Stimulated activated CD8-positive, alpha-beta memory T cell treated with anti-CD3 and anti-CD28 coated beads, Interleukin-2, amount 100 ng/mL, for 1 hour (primary cell): ENCODE results near the gene C1orf174.

ENCODE experiments used
- DNase-seq, 2 donors: peaks; one replicate each; pipeline ENCODE4 v3.0.0-alpha.2; 2020; ENCODE audit warnings: low read depth in 2 of 2

Gene C1orf174

DNA sequence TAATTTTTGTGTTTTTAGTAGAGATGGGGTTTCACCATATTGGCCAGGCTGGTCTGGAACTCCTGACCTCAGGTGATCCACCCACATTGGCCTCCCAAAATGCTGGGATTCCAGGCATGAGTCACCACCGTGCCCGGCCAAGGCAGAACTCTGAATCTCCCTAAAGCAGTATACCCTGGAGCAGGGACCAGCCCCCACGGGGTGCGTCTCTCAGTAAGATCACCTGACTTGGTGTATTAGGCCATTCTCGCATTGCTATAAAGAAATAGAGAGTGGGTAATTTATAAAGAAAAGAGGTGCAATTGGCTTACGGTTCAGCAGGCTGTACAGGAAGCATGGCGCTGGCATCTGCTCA is 28.6 kb downstream of the C1orf174 start:
- no peak for DNase-seq

DNA sequence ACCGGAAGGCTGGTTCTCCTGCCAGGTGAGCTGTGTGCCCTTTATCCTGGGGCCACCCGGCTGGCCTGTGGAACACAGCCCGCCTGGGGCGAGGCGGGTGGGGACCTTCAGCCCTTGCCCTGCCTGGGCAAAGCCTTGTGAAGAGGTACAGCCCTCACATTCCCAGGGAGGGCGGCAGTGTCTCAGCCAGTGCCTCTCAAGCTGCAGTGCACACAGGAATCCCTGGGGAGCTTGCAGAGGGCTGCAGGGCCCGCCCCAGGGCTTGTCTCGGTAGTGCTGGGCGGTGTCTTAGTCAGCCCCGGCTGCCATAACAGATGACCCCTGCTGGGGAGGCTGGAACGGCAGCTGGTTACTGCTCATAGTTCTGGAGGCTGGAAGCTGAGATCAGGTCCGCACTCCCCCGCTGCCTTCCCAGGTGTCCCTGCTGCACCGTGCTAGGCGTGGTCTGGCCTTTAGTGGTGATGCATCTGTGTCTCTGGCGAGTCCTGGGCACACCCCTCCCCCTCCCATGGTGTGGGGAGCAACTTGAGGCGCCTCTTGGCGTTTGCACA is 30.2 kb downstream of the C1orf174 start:
- DNase-seq = no peak

DNA sequence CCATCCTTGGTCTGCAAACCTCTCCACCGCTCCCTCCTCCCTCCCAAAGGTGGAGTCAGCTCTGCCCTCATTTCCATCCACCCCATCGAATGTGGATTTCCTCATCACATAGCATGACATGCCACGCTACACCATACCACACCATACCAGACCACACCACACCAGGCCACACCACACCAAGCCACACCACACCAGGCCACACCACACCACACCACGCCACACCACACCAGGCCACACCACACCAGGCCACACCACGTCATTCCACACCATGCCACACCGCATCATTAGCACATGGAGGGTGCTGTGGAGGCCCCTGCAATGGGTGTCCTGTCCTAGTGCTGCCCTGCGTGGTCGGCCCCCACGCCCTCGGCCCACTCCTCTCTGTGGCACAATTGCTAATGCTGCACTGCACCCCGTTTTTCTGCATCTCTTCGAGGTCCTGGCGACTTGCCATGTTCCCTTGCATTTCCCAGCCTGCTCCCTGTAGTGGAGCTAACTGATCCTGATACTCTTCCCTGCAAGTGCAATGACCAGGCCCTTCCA is 31.5 kb downstream of the C1orf174 start:
- DNase-seq = no peak

DNA sequence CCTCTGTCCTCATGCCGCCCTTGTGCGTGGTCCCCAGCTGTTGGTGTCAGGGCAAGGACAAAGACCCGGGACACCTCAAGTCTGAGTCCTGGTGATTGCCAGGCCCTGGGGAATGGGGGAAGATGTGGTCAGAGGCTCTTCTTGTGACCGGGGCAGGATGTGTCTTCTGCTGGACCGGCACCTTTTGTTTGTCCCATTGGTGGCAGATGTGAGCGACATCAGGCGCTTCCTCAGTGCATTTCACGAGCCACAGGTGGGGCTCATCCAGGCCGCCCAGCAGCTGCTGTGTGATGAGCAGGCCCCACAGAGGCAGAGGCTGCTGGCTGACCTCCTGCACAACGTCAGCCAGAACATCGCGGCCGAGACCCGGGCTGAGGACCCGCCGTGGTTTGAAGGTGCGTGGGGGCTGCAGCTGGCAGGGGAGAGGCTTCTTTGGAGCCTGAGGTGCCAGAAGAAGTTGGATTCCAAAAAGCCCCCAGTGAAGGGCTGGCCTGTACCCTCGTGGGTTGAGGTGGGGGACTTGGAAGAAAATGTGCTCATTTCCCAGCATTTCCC is 34.4 kb downstream of the C1orf174 start:
- DNase-seq = no peak

DNA sequence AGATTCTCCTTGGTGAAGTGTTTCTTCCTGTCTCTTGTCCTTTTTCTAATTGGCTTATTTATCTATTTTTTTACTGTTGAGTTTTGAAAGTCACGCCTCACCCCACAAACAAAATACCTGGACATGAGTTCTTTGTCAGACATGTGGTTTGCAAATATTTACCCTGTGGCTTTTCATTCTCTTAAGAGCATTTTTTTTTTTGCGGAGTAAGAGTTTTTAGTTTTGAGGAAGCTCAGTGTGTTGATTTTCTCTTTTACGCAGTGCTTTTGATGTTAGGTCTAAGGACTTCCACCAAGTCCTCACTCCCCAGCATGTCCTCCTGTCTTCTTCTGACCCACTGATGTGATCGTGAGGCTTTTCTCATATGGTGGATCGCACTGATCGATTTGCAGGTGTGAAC is 35.2 kb downstream of the C1orf174 start:
- DNase-seq = no peak

DNA sequence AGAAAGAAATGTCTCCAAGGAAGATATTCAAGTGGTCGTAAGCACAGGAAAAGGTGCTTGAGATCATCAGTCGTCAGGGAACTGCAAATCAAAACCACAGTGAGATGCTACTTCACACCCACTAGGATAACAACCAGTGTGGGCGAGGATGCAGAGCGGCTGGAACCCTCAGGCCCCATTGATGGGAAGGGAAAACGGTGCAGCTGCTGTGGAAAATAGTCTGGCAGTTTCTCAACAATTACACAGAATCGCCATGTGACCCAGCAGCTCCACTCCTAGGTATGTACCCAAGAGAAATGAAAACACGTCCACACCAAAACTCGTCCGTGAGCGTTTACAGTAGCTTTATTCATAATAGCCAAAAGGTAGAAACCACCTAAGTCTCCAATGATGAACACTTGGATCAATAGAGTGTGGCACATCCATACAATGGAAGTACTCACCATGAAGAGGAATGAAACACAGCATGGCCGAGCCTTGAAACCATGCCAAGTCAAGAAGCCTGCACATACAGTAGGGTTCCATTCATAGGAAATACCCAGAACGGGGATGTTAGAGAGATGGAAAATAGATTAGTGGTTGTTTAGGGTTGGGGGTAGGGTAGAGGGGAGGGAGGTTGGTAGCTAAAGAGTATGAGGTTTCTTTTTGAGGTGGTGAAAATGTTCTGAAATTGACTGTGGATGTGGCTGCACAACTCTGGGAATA is 36.7 kb downstream of the C1orf174 start:
- DNase-seq = no peak

DNA sequence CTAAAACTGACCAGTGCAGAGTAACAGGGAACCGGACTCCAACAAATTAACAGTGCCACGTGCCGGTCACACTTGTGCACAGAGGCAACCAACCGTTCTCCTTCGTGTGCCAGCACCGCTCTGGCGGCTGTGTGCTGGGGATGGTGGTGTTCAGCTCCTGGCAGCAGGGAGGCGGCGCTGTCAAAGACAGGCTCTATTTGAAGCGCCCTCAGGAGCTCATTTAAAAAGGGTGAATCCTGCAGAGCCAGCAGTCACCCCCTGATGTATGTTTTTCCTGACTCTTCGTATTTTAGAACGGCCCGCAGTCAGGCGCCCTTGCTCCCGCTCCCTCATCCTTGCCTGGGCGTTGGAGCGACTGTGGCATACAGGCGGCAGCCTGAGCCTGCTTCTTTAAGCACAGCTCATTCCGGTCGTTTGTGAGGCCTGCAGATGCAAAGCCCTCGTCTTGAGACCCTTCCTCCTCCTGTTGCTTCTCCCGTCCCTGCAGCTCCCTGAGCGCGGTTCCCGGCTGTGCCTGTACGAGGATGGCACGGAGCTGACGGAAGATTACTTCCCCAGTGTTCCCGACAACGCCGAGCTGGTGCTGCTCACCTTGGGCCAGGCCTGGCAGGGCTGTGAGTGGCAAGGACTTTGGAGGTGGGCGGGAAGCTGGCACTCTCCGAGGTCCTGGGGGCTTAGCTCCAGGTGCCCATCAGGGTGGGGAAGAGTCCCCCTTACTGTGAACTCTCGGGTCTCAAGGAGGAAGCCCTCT is 41.7 kb downstream of the C1orf174 start:
- no peak for DNase-seq

DNA sequence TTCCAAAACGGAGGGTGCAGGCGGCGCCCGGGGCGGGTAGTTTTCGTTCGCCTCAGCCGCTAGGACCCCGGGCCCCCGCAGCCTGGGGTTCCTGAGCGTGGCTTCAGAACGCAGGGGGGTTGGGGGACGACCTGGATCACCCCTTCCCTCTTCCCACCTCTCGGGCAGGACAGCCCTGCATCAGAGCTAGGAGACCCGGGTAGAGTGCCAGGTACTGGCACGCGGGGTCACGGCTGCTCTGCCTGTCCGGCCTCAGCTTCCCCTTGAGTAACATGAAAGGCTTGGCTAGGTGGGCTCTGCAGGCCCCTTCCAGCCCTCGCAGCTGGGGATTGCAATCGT is 42.3 kb downstream of the C1orf174 start:
- no peak for DNase-seq

DNA sequence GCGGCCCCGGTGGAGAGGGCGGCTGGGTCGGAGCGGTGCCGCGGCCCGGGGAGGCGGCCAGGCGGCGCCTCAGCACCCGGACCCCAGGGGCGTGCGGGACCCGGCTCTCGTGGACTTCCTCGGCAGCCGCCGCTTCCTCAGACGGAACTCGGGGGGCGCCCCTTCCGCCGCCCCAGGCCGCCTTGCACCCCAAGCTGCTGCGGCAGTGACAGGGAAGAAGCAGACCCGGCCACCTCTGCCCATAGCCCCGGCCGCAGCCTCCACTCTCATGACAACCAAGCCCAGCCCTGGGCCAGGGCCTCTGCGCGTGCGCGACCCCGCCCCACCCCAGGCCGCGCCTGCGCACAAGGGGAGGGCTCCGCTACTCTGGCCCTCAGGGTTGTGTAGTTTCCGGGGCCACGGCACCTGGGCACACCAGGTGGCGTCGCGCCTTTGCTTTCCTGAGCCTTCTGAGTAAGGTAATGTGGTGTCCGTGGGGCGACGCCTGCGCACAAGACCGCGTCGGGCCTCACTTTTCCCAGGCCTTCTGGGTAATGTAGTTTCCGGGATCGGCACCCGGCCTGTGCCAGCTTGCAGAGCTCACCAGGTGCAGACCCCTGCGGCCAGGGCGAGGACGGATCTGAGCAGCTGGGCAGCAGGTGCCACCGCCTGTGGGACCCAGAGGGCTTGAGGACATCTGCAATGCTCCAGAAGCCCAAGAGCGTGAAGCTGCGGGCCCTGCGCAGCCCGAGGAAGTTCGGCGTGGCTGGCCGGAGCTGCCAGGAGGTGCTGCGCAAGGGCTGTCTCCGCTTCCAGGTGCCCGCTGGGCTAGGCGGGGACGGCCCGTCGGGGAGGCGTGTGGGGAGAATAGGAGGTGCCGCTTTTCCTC is 42.9 kb downstream of the C1orf174 start, which contains the start of the genes CEP104 and DFFB:
CEP104 (minus strand) TSS at position 289 of the 868 bp plus-strand sequence. CDS start 4,804 bp downstream, outside the sequence.
DFFB (plus strand) TSS at position 554 of the 868 bp plus-strand sequence; CDS start at position 682, 128 bp downstream.
- DNase-seq = peak; percentile 90 to 93

DNA sequence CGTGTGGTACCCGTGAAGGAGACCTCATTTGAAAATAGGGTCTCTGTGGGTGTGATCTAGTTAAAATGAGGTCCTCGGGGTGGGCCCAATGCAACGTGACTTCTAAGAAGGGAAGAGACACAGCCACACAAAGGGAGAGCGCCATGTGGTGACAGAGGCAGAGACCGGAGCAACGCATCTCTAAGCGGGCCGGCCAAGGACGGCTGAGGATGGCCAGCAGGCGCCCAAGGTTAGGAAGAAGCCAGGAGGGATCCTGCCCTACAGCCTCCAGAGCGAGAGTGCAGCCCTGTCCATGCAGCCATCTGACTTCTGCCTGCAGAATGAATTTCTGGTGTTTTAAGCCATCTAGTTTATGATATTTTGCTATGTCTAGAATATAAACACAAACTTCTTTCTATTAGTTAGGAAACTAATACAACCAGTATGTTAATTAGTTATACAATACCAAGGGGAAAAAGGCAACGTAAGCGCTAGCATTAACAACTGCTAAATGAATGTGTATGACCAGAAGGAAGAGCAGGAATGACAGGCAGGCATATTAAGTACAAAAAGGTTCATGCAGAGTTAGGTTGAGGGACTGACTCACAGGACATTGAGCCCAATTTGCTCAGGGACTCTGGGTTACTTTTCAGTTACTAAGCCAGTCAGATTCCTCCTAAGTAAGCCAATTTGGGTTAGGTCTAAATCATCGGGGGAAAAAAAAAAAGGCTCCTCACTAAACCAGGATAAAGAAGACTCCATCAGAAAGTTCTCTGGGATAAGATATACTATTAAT is 47.2 kb downstream of the C1orf174 start:
- no peak for DNase-seq

DNA sequence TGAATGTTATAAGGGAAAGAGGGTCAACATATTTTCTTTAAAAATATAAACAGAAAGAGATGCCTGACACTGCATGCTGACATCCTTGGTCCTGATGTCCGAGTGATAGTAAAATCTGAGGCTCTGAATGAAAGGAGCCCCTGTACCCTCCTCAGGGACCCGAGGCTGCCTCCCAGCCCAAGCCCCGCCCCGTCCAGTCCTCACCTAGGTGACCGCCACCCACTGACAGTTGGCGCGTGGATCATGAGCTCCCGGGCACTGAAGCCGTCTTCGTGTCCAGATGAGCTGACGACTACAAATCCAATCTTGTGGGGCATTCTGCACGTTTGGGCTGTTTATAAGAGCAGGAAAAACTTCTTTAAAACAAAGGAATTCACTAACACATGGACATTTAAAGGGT is 48.0 kb downstream of the C1orf174 start:
- no peak for DNase-seq

DNA sequence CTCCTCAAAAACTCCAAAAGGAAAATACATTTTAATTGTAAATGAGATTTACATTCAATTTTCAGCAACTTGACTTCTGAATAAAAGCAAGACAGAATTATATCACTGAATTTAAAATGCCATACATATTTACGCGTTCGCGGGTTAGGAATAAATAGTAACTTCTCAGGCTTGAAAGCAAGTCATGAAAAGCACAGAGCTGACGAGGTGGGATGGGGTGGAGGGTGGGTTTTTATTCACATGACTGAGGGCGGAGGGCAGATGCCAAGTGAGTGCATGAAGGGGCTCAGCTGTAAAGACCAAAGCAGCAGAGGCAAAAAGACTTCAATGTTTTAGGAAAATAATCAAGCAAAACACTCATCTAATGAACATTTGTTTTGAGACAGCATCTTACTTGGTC is 48.8 kb downstream of the C1orf174 start:
- DNase-seq = no peak

DNA sequence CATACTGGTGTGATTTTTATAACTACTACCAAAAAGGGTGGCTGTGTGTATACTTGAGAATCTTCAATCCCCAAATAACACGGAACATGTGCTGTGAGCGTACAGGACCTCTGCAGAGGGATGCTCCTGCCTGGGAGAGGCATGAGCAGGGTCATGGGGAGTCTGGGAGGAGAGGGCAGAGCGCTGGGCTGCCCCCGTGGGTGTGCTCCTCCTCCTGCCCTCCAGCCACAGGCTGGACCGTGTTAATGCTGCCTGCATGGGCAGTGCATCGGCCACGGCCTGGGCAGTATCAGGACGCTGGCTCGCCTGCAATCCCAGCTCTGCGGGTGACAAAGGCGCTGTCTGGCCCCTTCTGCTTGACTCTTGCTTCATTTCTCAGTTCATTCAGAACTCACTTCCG is 49.2 kb downstream of the C1orf174 start:
- no peak for DNase-seq

DNA sequence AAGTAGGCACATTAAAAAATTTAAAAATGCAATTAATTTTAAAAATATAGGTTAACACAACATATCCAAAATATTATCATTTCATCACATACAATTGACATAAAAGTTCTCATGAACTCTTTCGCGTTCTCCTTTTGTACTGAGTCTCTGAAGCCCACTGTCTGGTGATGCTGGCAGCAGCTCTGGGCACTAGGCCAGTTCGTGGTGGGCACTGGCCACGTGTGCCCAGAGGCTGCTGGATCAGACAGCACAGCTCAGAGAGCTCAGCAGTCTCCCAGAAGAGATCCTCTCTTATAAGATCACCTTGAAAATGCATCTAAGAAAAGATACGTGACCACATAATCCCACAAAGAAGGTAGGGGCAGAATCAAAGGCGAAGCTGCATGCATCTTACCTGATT is 53.0 kb downstream of the C1orf174 start:
- no peak for DNase-seq

DNA sequence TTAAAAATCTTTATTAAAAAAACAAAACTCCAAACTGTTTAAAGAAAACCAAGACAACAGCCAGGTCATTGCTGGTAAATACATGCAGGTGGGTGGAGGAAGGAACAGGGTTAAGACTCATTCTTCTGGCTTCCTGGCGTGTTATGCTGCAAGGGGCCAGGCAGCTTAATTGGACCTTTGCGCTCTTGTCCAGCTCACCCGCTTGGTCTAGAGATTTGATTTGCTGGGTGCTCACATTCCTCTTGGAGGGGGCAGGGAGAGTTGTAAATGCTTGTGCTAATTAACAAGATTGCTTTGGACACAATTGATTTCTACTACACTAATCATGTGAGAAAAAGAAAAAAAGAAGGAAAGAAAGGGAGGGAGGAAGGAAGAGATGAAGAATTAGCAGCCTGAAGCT is 53.5 kb downstream of the C1orf174 start:
- DNase-seq = no peak

DNA sequence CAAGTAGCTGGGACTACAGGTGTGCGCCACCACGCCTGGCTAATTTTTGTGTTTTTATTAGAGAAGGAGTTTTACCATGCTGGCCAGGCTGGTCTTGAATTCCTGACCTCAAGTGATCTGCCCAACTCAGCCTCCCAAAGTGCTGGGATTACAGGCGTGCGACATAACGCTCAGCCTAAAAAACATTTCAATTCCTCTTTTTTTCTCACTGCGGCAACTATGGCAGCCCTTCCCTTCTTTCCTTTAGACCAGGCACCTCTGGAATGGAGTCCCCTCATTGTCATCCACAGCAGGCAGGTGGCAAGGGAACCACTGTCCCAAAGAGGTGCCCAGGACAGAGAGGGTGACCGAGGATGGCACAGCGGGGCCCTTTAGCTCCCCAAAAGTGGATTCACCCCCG is 57.2 kb downstream of the C1orf174 start:
- DNase-seq = no peak

DNA sequence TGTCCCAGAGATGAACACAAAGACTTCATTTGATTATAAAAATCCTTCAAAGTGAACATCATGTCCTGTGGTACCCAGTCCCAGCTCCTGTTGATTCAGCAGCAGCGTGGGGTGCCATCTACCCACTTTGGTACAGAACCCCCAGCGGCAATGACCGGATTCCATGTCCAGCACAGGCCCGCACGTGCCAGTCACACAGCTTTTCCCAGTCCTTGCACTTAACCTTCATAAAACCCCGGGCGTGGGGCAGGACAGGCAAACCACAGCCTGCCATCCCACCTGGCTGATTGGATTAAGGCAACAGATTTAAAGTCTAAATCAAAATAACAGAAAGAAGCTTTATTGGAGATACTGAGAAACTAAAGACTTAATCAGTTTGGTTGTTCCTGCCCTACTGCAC is 58.6 kb downstream of the C1orf174 start:
- no peak for DNase-seq
